HepG2 (cell line): Measurements from ENCODE around the gene IRF7. TPM values are rescaled to one million over a fixed set of nuclear protein-coding genes. Genes with fewer than 3 reads are reported as not detected.

Experiments
- ARNT2 ChIP-seq: sonication (generic); formaldehyde crosslinking; IDR thresholded peaks from 2 replicates; pipeline ENCODE4 v1.8.0; 2022; ENCODE audit warnings: mild to moderate bottlenecking, low read depth, missing genetic modification reagents, moderate library complexity
- FOXO1 ChIP-seq: sonication (generic); formaldehyde crosslinking; IDR thresholded peaks from 2 replicates; pipeline ENCODE4 v1.4.0; 2020; ENCODE audit warnings: missing genetic modification reagents
- MIXL1 ChIP-seq: IDR thresholded peaks from 2 replicates; pipeline ENCODE4 v1.6.1; 2016
- NFKB2 ChIP-seq: sonication (generic); formaldehyde crosslinking; IDR thresholded peaks from 2 replicates; pipeline ENCODE4 v1.4.0; 2020; ENCODE audit warnings: missing genetic modification reagents, borderline replicate concordance
- SAP130 ChIP-seq: IDR thresholded peaks from 2 replicates; pipeline ENCODE4 v1.6.1; 2016; ENCODE audit warnings: low read depth
- TMF1 ChIP-seq: sonication (generic); formaldehyde crosslinking; IDR thresholded peaks from 2 replicates; pipeline ENCODE4 v1.8.1; 2022; ENCODE audit warnings: low read depth, missing genetic modification reagents
- ZNF274 ChIP-seq: sonication (generic); formaldehyde crosslinking; IDR thresholded peaks from 2 replicates; pipeline ENCODE4 v1.5.1; 2020; ENCODE audit warnings: mild to moderate bottlenecking, missing genetic modification reagents
- ZNF3 ChIP-seq: IDR thresholded peaks from 2 replicates; pipeline ENCODE4 v1.7.0; 2017; ENCODE audit warnings: inconsistent platforms
- ZNF616 ChIP-seq: sonication (generic); formaldehyde crosslinking; IDR thresholded peaks from 2 replicates; pipeline ENCODE4 v1.5.0; 2020; ENCODE audit warnings: low read depth, mild to moderate bottlenecking, missing genetic modification reagents
- polyA plus RNA-seq, 8 experiments: library from polyadenylated mRNA; depleted of rRNA in 3 of 8; stranded (reverse) in 7 of 8; unstranded in 1 of 8; fragments of >200 nt; fragmentation: Illumina TruSeq in 4 of 8; extraction: Trizol in 4 of 8; gene quantifications; 2 replicates each; pipeline versions ENCODE4 v1.2.1 to v1.2.3, GENCODE V29; 2011 to 2016; ENCODE audit warnings: low read depth in 4 of 8, missing spikeins in 1 of 8, mixed read lengths in 1 of 8; ENCODE audit not compliant: insufficient read depth in 1 of 8
- total RNA-seq, 5 experiments: library from RNA; depleted of rRNA; stranded (reverse); fragments of >200 nt; fragmentation: Illumina TruSeq; extraction: Trizol; gene quantifications; 2 replicates each; pipeline ENCODE4 v1.2.3, GENCODE V29; 2016; ENCODE audit warnings: low read depth in 1 of 5
- TF ChIP-seq, protein P1 (sequence below): sonication (generic); formaldehyde crosslinking; IDR thresholded peaks from 2 replicates; pipeline ENCODE4 v1.4.0; 2020; ENCODE audit warnings: missing genetic modification reagents, borderline replicate concordance
- TF ChIP-seq, protein P2 (sequence below): sonication (generic); formaldehyde crosslinking; IDR thresholded peaks from 2 replicates; pipeline ENCODE4 v1.5.0; 2020; ENCODE audit warnings: mild to moderate bottlenecking, missing genetic modification reagents, moderate library complexity
- TF ChIP-seq, protein P3 (sequence below): sonication (generic); formaldehyde crosslinking; IDR thresholded peaks from 2 replicates; pipeline ENCODE4 v1.4.0; 2020; ENCODE audit warnings: low read depth, missing genetic modification reagents
- TF ChIP-seq, protein P4 (sequence below): sonication (generic); formaldehyde crosslinking; IDR thresholded peaks from 2 replicates; pipeline ENCODE4 v1.4.0; 2020; ENCODE audit warnings: mild to moderate bottlenecking, low read depth, missing genetic modification reagents
- TF ChIP-seq, protein P5 (sequence below): sonication (generic); formaldehyde crosslinking; IDR thresholded peaks from 2 replicates; pipeline ENCODE4 v1.9.0; 2021; ENCODE audit warnings: missing genetic modification reagents, mild to moderate bottlenecking, borderline replicate concordance

IRF7 gene
- total and polyA plus RNA-seq, 2 of the 13 experiments (the other 11 are each of a cell fraction or from before 2014, with no cell fraction given): not detected

DNA sequence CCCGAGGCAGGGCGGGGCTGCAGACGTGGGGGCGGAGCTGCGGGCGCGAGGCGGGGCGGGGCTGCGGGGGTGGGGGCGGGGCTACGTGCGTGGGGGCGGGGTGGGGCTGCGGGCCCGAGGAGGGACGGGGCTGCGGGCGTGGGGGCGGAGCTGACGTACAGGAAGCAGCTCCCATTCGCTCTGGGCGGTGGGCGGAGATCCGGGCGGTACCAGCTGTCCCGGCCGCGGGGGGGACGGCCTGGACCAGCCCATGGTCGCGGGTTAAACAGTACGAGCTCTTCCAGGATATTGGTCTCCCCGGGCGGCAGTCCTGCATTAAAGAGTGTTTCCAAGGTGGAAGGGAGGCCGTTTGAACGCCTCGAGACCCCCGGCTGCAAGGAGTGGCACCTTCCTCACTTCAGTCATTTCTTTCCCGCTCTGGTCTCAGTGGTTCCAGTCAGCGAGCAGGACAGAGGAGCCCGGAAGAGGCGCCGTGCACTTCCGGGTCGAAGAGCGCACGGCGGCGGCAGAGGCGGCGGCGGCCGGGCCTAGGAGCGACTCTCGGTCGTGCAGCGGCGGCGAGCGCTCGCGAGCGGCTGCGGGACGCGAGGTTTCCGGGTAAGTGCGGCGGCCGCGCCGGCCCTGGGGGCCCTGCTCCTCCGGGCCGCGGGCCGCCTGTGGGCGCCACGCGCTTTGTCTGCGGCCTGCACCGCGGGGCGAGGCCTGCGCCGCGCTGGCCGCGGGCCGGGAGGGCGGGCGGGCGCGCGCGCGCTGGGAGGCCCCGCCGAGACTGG lies 39.6 kb downstream of the IRF7 start, which contains the start of gene PHRF1 (continued):
- TF ChIP-seq, protein P1, sequence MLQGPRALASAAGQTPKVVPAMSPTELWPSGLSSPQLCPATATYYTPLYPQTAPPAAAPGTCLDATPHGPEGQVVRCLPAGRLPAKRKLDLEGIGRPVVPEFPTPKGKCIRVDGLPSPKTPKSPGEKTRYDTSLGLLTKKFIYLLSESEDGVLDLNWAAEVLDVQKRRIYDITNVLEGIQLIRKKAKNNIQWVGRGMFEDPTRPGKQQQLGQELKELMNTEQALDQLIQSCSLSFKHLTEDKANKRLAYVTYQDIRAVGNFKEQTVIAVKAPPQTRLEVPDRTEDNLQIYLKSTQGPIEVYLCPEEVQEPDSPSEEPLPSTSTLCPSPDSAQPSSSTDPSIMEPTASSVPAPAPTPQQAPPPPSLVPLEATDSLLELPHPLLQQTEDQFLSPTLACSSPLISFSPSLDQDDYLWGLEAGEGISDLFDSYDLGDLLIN (CRISPR knock-in tag): no peak
- peak; percentile 14; the same call in 1 of the 2 replicates for TF ChIP-seq ZNF274 (CRISPR knock-in tag)
- TF ChIP-seq, protein P2, sequence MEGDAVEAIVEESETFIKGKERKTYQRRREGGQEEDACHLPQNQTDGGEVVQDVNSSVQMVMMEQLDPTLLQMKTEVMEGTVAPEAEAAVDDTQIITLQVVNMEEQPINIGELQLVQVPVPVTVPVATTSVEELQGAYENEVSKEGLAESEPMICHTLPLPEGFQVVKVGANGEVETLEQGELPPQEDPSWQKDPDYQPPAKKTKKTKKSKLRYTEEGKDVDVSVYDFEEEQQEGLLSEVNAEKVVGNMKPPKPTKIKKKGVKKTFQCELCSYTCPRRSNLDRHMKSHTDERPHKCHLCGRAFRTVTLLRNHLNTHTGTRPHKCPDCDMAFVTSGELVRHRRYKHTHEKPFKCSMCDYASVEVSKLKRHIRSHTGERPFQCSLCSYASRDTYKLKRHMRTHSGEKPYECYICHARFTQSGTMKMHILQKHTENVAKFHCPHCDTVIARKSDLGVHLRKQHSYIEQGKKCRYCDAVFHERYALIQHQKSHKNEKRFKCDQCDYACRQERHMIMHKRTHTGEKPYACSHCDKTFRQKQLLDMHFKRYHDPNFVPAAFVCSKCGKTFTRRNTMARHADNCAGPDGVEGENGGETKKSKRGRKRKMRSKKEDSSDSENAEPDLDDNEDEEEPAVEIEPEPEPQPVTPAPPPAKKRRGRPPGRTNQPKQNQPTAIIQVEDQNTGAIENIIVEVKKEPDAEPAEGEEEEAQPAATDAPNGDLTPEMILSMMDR (CRISPR knock-in tag): no peak
- TF ChIP-seq, protein P3, sequence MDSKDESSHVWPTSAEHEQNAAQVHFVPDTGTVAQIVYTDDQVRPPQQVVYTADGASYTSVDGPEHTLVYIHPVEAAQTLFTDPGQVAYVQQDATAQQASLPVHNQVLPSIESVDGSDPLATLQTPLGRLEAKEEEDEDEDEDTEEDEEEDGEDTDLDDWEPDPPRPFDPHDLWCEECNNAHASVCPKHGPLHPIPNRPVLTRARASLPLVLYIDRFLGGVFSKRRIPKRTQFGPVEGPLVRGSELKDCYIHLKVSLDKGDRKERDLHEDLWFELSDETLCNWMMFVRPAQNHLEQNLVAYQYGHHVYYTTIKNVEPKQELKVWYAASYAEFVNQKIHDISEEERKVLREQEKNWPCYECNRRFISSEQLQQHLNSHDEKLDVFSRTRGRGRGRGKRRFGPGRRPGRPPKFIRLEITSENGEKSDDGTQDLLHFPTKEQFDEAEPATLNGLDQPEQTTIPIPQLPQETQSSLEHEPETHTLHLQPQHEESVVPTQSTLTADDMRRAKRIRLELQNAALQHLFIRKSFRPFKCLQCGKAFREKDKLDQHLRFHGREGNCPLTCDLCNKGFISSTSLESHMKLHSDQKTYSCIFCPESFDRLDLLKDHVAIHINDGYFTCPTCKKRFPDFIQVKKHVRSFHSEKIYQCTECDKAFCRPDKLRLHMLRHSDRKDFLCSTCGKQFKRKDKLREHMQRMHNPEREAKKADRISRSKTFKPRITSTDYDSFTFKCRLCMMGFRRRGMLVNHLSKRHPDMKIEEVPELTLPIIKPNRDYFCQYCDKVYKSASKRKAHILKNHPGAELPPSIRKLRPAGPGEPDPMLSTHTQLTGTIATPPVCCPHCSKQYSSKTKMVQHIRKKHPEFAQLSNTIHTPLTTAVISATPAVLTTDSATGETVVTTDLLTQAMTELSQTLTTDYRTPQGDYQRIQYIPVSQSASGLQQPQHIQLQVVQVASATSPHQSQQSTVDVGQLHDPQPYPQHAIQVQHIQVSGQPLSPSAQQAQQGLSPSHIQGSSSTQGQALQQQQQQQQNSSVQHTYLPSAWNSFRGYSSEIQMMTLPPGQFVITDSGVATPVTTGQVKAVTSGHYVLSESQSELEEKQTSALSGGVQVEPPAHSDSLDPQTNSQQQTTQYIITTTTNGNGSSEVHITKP (CRISPR knock-in tag): peak; percentile 99
- TF ChIP-seq ZNF616: no peak
- TF ChIP-seq, protein P4, sequence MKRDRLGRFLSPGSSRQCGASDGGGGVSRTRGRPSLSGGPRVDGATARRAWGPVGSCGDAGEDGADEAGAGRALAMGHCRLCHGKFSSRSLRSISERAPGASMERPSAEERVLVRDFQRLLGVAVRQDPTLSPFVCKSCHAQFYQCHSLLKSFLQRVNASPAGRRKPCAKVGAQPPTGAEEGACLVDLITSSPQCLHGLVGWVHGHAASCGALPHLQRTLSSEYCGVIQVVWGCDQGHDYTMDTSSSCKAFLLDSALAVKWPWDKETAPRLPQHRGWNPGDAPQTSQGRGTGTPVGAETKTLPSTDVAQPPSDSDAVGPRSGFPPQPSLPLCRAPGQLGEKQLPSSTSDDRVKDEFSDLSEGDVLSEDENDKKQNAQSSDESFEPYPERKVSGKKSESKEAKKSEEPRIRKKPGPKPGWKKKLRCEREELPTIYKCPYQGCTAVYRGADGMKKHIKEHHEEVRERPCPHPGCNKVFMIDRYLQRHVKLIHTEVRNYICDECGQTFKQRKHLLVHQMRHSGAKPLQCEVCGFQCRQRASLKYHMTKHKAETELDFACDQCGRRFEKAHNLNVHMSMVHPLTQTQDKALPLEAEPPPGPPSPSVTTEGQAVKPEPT (CRISPR knock-in tag): no peak
- no peak for TF ChIP-seq ZNF3 (CRISPR knock-in tag)
- TF ChIP-seq, protein P5, sequence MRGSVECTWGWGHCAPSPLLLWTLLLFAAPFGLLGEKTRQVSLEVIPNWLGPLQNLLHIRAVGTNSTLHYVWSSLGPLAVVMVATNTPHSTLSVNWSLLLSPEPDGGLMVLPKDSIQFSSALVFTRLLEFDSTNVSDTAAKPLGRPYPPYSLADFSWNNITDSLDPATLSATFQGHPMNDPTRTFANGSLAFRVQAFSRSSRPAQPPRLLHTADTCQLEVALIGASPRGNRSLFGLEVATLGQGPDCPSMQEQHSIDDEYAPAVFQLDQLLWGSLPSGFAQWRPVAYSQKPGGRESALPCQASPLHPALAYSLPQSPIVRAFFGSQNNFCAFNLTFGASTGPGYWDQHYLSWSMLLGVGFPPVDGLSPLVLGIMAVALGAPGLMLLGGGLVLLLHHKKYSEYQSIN (CRISPR knock-in tag): no peak
- no peak for TF ChIP-seq ARNT2
- TF ChIP-seq MIXL1 (CRISPR knock-in tag): no peak
- TF ChIP-seq NFKB2: peak; percentile 36; the same call in 1 of the 2 replicates
- TF ChIP-seq FOXO1 (CRISPR knock-in tag): no peak
- no peak for TF ChIP-seq TMF1
- peak; percentile 80 for TF ChIP-seq SAP130
